Esophagus muscularis mucosa (tissue), 3 donors: Measurements from ENCODE around the gene ASB16.

Experiments used
- POLR2A ChIP-seq: fragments of 450-650 bp; IDR thresholded peaks from one replicate; pipeline ENCODE4 v1.6.1; 2017; ENCODE audit warnings: antibody characterized with exemption, moderate library complexity, mild to moderate bottlenecking, low read depth
- TF ChIP-seq, protein P1 (sequence below), 3 experiments: fragments of 200-600 bp in 2 of 3; fragments of 450-650 bp in 1 of 3; sonication (generic) in 2 of 3; IDR thresholded peaks; one replicate each; pipeline ENCODE4 v1.5.1; 2017 to 2019; ENCODE audit warnings: antibody characterized with exemption in 3 of 3, mild to moderate bottlenecking in 2 of 3, moderate library complexity in 1 of 3

DNA sequence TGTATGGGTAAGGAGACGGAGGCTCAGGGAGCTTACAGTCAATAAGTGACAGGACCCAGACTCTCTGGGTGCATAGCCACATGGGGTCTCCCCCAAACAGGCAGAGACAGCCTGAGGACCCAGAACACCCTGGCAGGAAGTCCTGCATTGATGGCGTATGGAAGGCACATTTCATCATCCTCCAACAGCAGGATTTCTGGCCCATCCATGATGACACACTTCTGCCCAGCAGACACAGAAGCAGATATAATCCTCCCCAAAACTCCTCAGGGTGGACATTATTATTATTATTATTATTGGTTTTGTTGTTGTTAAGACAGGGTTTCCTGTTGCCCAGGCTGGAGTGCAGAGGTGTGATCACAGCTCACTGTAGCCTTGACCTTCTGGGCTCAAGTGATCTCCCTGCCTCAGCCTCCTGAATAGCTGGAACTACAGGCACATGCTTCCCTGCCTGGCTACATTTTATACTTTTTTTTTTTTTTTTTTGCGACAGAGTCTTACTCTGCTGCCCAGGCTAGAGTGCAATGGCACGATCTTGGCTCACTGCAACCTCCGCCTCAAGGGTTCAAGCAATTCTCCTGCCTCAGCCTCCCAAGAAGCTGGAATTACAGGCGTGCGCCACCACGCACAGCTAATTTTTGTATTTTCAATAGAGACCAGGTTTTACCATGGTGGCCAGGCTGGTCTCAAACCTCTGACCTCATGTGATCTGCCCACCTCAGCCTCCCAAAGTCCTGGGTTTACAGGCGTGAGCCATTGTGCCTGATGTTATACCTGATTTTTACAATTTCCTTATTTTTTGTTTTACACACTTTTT is 35.5 kb upstream of the ASB16 start:
- no peak for TF ChIP-seq POLR2A
- TF ChIP-seq, protein P1, sequence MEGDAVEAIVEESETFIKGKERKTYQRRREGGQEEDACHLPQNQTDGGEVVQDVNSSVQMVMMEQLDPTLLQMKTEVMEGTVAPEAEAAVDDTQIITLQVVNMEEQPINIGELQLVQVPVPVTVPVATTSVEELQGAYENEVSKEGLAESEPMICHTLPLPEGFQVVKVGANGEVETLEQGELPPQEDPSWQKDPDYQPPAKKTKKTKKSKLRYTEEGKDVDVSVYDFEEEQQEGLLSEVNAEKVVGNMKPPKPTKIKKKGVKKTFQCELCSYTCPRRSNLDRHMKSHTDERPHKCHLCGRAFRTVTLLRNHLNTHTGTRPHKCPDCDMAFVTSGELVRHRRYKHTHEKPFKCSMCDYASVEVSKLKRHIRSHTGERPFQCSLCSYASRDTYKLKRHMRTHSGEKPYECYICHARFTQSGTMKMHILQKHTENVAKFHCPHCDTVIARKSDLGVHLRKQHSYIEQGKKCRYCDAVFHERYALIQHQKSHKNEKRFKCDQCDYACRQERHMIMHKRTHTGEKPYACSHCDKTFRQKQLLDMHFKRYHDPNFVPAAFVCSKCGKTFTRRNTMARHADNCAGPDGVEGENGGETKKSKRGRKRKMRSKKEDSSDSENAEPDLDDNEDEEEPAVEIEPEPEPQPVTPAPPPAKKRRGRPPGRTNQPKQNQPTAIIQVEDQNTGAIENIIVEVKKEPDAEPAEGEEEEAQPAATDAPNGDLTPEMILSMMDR (IDR thresholded peaks at IDR 0.05), result no peak
